G401.6 (cell line): ENCODE data around the gene FCSK.
A peak's percentile ranks its signal among the peaks of the same experiment; 100 is the strongest.
"Not testable (repeated sequence)": the region's sequence is repeated elsewhere in the genome, so short reads cannot be mapped to it uniquely, and the experiment has no call there.

Experiments used
- FAIRE-seq: peaks from 2 replicates; lab custom pipeline; 2012; peaks lifted over from hg19 to GRCh38; lab: Jason Lieb, UNC

FCSK gene

DNA sequence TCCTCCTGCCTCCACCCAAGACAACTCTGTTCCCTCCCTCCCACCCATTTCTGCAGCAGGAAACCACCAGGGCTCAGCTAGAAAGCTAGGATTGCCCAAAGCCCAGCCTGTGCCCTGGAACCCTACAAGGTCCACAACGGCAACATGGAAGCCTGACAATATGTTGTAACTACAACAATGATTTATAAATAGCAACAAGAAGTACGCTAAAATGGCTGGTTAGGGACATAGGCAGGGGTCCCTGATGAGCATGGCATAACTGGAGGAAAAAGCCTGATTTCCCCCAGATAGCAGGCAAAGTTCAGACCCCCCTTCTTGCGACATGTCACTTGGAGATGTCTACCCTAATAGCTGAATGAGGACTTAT is 22.1 kb upstream of the FCSK start:
- no peak for FAIRE-seq

DNA sequence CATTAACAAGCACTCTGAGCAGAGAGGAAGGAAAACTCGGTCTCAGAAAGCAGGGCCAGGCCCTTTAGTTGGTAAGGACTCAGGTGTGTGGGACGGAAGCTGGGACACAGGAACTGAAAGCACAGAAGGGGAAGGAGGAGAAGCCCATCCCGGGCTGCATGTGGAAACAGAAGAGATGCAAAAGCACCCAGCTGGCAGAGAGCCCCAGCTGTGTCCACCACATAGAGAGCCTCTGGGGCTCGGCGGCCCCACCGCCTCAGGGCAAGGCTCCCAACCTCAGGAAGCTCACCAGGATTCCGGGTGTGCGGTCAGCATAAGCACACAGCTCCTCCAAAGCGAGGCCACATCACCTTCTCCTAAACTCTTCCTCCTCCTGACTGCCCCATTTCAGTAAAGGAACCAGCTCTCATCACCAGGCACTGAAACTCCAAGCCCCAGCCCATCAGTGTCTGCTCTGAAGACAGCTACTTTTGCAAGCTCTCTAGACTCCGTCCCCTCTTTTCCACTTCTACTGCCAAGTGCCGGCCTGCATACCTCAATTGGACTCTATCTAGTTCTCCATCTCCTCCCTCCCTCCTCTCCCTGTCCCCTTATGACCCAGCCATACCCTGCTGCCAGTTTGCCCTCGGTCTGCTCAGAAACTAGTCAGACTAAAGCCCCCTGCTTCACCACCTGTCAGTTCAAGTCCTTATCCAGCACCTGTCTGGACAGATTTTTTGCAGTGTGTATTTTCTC is 21.5 kb upstream of the FCSK start:
- no peak for FAIRE-seq

DNA sequence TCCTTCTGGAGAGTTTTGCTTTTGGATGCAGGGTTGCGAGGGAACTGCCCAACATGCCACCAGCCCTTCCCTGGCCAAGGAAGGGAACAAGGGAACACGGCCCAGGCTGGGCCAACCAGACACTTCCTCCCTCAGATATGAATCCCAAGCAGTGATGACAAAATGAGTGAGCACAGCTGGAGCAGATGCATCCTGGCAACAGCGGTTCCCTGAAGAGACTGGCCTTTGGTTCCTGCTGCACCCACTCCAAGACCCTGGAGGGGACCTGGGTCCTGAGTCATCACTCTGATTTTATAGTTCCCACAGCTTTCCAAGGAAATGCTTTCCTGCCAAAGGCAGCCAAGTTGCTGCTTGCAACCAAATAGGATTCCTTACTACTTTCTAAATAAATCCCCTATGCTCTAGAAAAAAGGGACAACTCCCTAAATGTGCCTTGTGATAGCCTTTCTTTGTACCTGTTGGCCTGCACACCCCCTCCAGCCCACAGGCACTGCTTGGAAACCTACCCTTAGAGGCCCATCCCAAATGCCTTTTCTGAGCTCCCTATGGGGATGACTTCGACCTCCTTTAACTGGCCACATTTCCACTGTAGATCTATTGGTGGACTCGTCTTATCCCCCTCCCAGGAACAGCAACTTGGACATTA is 20.8 kb upstream of the FCSK start:
- no peak for FAIRE-seq

DNA sequence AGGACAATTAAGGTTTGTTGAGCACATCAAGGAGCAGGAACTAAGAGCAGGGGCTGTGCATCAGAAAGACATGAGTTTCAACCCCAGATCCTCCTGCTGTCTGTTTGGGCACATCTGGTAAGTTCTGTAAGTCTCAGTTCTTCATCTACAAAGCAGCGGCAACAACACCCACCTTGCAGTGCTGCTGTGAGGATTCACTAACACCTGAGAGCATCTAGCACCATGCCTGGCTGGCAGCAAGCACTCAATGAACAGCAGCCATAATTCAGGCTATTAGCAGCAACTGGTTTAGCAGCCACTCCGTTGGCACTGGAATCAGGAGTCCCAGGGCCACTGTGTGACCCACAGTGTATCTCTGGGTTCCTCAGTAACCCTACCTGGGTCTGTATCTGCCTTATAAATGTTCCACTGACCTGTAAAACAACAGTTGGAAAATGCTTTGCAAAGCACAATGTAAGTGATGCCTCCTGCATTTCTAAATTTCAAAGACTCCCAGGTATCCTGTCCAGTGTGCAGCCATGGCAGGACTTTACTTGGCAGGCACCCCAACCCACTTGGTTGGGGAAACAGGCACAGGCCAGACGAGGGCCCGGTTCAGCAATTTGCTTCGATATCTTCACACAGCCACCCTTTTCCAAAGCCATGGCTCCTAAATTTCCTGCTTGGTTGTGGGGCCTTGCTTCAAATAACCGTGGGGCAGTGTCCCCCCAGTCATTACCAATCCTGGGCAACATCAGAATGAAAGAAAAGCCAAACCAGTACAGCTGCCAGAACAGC is 19.7 kb upstream of the FCSK start:
- FAIRE-seq = no peak

GRCh38 chr16:70437017-70437581 is 17.3 kb upstream of the FCSK start:
- FAIRE-seq = no peak

DNA sequence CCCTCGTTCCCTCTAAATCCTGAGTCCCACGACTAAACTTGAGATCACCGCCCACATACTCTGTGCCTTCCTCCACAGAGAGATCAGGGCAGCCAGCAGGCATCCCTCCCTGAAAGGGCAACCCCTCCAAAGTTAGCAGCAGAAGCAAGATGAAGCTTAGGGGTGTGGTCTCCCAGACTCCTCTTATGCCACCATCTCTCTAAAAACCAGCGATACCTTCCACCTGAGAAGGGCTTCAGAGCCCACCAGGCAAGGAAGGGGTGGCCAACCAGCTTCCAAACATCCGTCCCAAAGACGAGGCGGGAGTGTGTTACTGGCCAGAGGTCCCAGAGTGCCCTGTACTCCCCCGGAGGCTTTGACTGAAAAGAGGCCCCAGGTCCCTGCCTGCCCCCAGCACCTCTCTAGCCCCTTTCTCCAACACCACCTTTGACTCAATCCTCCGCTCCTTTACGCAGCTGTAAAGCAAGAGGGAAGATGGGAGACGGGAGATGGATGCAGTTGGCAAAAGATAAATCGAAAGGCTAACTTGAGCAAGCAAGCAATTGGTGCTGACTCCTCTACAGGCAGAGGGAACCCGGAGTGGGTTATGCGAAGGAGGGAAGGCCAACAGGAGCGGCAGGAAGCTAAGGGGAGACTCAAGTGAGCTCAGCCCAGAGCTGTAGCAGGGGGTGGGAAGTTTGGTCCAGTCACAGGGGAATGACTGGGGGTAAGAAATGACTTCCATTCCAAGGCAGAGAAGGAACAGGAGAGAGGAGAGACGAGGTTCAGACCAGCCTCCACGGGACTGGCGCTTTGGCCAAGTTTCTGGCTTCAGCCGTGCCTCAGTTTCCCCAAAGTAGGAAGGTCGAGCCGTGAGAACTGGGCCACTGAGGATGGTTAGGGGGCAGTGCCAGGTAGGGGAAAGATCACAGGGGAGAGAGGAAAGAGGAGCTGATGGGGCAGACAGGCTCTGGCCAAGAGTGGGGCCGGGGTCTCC is 16.5 kb upstream of the FCSK start:
- FAIRE-seq = no peak

- FAIRE-seq = no peak
Observed at GRCh38 chr16:70438585-70438968, 15.8 kb upstream of the FCSK start.

DNA sequence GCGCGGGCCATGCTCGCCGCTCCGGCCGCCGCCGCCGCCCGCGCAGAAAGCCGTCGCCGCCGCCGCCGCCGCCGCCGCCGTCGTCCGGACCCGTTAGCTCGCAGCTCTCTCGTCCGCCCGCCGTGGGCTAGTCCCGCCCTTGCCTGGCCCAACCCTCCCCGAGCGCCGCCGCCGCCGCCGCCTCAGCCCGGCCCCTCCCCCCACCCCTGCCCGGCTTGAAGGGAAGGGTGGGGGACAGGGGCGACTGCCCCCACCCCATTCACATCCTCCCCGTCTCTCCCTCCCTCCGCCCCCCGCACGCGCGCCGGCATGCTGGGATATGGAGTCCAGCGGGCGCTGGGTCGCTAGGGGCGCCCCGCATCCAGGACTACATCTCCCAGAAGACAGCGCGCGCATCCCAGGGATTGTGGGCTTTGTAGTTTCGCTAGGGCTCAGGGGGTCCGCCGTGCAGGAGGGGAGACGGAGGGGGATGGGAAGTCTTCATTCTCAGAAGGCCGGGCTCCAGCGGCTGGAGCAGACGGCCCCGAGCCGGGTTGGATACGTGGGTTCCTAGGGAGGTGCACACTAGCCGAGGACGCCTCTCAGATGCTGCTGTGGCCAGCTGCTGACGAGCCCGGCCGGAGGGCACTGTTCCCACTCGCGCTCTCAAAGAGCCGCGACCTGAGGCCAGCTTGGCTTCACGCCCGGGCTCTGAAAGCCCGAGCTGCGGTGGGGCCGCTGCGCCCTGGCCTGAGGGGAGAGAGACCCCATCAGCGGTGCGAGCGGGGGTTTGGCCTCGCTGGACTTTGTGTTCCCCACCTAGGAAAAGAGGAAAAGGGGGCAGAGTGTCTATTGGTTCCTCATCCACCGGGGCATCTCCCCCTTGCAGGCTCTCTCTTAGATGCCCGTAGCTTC is 15.2 kb upstream of the FCSK start, which contains the start of gene ST3GAL2:
ST3GAL2 (minus strand) TSS at position 132 of the 894 bp plus-strand sequence. CDS start 40,570 bp downstream, outside the sequence.
- no peak for FAIRE-seq

DNA sequence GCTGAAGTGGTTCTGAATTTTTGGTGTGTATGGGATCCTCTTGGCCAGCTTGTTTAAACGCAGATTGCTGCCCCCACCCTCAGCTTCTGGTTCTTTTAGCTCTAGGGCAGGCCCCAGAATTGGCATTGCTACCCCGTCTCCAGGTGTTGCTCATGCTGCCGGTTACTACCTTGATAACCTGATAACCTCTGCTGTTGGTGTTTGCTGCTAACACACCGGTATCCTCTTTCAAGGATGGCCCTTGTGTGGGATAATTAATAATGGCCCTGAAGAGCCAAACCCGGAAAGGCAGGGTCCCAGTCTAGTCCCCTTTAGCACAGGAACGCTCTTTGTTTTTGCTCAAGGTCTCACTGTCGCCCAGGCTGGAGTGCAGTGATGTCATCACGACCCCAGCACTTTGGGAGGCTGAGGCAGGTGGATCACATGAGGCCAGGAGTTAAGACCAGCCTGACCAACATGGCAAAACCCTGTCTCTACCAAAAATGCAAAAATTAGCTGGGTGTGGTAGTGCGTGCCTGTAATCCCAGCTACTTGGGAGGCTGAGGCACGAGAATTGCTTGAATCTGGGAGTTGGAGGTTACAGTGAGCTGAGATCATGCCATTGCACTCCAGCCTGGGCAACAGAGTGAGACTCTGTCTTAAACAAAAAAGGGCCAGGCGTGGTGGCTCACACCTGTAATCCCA is 14.2 kb upstream of the FCSK start:
- FAIRE-seq = no peak

- no peak for FAIRE-seq
Observed at GRCh38 chr16:70441406-70441990, 12.9 kb upstream of the FCSK start.

GRCh38 chr16:70442344-70442743 is 12.1 kb upstream of the FCSK start:
- FAIRE-seq = no peak

DNA sequence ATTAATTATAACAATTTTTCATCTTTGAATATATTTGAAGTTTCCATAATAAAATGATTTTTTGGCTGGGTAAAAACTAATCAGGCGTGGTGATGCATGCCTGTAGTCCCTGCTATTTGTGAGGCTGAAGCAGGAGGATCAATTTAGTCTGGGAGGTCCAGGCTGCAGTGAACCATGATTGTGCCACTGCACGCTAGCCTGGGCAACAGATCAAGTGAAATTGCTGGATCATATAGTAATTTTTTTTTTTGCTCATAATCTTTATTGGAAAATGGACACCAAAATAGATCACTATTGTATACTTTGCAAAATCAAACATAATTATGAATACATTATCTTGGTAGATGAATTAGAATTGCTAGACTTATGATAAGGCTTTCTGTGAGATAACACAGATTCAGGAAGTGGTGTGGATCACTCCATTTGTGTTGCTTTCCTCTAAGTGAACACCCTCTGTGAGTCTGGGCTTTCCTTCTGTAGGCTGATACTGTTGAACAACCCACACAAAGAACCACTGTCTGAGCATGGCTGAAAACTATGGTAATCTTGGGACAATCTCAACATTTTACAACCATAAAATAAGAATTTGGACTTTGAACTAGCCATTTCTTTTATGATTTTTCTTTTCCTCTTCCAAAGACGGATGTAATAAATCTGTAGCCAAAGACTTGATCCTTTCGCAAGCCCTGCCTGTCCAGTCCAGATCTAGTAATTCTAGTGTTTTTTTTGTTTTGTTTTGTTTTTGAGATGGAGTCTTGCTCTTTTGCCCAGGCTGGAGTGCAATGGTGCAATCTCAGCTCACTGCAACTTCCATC is 9.9 kb upstream of the FCSK start:
- FAIRE-seq = no peak

GRCh38 chr16:70448075-70448474 is 6.3 kb upstream of the FCSK start:
- no peak for FAIRE-seq

GRCh38 chr16:70450142-70451003 is 4.0 kb upstream of the FCSK start:
- FAIRE-seq = not testable (repeated sequence)

DNA sequence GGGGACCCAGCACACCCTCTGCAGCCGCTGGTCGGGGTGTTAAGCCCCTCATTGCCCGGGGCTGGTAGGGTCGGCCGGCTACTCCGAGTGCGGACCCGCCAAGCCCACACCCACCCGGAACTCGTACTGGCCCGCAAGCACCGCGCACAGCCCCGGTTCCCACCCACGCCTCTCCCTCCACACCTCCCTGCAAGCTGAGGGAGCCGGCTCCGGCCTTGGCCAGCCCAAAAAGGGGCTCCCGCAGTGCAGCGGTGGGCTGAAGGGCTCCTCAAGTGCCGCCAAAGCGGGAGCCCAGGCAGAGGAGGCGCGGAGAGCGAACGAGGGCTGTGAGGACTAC is 3.4 kb upstream of the FCSK start:
- FAIRE-seq = not testable (repeated sequence)

DNA sequence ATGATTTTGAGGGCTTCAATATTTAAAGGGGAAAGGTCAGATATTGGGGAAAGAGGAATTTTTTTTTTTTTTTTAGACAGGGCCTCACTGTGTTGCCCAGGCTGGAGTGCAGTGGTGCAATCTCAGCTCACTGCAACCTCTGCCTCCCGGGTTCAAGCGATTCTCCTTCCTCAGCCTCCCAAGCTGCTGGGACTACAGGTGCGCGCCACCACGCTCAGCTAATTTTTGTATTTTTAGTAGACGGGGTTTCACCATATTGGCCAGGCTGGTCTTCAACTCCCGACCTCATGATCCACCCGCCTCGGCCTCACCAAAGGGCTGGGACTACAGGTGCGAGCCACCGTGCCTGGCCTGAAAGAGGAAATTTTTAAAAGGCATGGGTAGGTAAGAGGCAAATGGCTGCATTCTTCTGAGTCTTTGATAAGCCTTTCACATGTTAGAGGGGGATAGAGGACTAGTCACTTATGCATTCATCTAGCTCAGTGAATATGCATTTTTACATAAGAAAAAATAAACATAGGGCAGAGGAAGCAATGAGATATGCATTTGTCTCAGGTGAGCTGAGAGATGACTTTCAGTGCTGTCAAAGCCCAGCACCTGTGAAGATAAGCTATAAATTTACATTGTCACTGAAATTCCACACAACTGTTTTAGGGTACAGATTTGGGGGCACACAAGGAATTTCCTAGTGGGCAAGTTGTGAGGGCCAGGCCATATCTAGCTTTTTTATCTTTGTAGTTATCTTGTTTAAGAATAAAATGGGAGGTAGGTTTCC is 1.1 kb upstream of the FCSK start:
- FAIRE-seq = no peak

DNA sequence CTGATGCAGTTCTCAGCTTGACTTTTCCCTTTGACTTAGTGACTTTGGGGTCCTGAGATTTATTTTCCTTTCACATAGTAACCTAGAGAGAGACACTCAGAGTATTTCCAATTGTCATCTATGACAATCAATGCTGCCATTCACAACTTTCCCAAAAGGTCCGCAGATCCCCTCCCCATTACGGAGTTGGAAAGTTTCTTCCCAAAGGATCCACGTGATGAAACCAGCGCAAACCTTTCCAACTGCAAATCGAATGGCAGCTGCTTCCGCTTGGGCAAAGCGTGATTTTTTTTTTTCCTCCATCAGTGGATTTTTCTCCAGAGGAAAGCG is 538 bp upstream of the FCSK start:
- FAIRE-seq = peak; percentile 60
